Measurements from ENCODE around the gene CACNA1G.

Gene CACNA1G

DNA sequence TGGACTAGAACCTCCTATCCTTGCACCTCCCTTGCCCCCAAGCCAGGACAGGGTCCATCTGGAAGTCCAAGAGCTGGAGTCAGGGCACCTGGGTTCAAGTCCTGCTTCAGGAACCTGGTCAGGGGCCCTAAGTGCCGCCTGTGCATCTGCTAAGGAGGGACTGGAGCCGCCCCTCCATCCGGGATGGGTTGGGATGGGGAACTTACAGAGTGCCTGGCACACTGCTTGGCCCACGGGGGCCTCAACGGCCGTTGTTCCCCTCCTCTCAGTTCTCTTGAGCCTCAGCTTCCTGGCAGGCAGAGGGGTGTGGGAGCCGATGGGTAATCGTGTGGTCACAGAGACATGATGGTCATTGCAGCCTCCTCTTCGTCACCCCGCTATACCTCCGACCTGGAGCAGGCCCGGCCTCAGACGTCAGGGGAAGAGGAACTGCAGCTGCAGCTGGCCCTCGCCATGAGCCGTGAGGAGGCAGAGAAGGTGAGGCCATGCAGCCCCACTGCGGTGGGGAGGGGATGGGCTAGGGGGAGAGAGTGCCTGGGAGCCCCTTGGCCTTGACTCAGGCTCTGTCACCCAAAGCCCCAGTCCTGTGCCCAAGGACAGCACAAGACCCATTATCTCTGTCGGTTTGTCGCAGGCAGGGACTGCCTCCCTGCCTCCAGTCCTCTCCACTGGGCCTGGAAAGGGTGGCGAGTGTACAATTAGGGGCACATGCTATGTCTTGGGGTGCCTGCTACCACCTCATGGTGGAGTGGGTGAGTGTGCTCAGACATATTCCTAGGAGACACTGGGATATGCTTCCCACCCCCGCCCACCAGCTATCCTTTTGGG is 22.6 kb upstream of the CACNA1G start:
- TF ChIP-seq GATA2 (IDR thresholded peaks at IDR 0.05; ENCODE audit: low read depth, low read length) (no peak), GATA3 (IDR thresholded peaks at IDR 0.05; ENCODE audit: low read depth, low read length) (no peak)

DNA sequence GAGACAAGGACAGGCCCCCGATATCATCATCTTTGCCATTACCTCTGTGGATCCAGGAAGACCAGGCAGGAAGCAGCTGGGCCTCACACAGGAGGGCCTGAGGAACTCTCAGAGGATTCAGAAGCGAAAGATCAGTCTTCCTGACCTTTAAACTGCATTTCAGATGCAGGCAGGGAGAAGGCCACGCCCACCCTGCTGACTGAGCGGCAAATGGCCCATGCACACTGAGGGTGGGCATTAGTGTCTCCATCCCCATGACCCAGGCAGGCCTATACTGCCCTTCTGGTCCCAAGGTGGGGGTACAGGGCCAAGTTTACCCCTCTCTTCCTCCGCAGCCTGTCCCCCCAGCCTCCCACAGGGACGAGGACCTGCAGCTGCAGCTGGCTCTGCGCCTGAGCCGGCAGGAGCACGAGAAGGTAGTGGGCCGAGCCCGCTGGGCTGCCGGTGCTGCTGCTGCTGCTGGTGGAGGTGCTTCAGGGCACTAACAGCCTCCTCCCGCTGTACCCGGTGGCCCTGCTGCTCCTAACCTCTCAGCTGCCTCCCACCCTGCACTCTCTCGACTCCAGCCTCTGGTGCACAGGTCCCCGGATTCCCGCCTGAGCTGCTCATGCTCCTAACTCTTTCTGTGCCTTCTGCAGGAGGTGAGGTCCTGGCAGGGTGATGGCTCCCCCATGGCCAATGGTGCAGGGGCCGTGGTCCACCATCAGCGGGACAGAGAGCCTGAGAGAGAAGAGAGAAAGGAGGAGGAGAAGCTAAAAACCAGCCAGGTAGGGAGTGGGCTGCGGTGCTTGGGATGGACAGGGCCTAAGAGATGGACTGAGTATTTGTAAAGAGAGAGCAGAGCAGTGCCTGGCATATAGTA is 21.7 kb upstream of the CACNA1G start:
- no peak for TF ChIP-seq GATA2 (IDR thresholded peaks at IDR 0.05; ENCODE audit: low read depth, low read length)
- TF ChIP-seq GATA3 (IDR thresholded peaks at IDR 0.05; ENCODE audit: low read depth, low read length) = no peak

DNA sequence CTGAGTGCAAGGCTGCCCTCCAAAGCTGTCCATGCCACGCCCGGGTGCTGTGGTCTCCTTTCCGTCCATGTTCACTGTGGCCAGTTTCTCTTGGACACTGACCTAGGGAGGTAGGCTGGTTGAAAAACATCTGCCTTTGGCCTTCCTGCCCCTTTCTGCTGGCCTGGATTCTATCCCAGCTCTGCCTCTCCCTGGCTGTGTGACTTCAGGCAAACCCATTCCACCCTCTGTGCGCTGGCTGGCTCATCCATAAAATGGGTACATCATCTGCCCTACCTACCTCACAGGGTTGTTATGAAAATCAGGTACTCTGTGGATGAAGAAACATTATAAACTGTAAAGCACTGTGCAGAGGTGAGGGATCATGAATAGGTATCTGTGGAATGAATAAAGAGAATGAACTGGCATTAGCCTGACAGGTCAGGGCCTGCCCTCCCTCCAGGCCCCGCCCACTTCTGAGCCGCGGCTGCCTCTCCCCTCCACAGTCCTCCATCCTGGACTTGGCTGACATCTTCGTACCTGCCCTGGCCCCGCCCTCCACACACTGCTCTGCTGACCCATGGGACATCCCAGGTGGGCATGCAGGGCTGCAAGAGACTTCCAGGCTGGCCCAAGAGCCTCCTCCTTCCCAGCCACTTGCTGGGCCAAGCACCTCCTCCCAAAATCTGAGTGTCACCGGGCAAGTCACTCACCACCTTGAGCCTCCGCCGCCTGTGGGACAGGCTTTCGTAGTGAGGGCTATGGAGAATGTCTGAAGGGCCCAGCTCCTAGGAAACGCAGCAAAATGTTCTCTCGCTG is 20.6 kb upstream of the CACNA1G start:
- TF ChIP-seq GATA3 (IDR thresholded peaks at IDR 0.05; ENCODE audit: low read depth, low read length) = no peak
- TF ChIP-seq GATA2 (IDR thresholded peaks at IDR 0.05; ENCODE audit: low read depth, low read length) = no peak

DNA sequence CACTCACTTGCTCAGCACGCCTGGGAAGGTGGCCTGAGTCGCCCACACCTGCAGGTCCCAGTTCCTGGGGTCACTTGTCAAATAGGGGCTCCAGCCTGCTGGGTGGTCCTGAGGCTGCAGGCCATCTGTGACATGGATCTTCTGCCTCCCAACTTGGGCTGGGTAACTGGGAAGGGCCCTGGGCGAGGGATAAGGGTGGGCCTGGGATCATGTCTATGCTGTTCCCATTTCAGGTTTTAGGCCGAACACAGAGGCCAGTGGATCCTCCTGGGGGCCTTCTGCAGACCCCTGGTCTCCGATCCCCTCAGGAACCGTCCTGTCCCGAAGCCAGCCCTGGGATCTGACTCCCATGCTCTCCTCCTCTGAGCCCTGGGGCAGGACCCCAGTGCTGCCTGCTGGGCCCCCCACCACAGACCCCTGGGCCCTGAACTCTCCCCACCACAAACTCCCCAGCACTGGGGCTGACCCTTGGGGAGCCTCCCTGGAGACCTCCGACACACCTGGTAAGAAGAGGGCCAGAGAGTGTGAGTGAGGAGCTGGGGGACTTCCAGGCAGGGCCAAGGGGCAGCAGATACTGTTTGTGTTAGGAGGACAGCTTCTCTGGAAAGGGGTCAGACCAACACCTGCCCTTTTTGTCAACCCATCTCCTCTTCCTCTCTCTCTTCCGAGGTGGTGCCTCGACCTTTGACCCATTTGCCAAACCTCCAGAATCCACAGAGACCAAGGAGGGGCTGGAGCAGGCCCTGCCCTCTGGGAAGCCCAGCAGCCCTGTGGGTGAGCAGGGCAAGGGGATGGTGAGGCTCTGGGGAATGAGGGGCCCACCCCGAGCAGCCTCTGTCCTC is 19.7 kb upstream of the CACNA1G start:
- TF ChIP-seq GATA2 (IDR thresholded peaks at IDR 0.05; ENCODE audit: low read depth, low read length) = no peak
- TF ChIP-seq GATA3 (IDR thresholded peaks at IDR 0.05; ENCODE audit: low read depth, low read length) = no peak

DNA sequence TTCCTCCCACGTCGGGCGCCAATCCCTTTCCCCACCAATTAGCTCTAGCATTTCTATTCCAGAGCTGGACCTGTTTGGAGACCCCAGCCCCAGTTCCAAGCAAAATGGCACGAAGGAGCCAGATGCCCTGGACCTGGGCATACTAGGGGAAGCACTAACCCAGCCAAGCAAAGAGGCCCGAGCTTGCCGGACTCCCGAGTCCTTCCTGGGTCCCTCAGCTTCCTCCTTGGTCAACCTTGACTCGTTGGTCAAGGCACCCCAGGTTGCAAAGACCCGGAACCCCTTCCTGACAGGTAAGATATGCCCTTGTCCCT is 19.2 kb upstream of the CACNA1G start:
- no peak for TF ChIP-seq GATA2 (IDR thresholded peaks at IDR 0.05; ENCODE audit: low read depth, low read length)
- TF ChIP-seq GATA3 (IDR thresholded peaks at IDR 0.05; ENCODE audit: low read depth, low read length) = no peak

DNA sequence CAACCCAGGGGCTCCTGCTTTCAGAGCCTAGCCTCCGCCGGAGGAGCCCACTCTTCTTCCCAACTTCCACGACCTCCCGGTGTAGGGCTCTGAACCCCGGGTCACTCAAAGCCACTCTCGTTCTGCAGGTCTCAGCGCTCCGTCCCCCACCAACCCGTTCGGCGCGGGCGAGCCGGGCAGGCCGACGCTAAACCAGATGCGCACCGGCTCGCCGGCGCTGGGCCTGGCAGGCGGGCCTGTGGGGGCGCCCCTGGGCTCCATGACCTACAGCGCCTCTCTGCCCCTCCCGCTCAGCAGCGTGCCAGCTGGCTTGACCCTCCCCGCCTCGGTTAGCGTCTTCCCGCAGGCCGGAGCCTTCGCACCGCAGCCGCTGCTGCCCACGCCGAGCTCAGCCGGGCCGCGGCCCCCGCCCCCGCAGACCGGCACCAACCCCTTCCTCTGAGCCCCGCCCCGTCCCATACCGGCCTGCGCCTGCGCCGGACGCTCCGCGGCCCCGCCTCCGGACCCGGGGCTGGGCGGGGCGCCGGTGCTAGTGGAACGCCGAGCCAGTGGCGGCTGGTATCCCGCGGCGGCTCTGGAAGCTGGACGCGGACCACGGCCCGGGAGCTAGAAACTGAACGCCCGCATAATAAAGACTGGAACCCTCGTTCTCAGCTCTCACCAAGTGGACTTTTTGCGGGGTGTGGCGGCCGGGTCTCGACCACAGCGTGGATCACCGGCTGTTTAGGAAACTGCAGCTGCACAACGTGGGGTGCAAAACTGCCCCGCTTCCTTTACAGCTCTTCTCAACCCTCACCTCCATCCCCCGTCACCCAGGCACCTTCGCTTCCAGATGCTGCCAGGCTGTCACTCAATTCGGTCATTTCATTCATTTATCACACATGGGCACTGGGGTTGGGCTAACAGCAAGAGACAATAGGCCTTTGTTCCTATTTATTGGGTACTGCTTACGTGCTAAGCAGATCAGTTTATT is 18.5 kb upstream of the CACNA1G start:
- TF ChIP-seq GATA3 (IDR thresholded peaks at IDR 0.05; ENCODE audit: low read depth, low read length) = no peak
- no peak; the same call in 1 of the 2 replicates for TF ChIP-seq GATA2 (IDR thresholded peaks at IDR 0.05; ENCODE audit: low read depth, low read length)

DNA sequence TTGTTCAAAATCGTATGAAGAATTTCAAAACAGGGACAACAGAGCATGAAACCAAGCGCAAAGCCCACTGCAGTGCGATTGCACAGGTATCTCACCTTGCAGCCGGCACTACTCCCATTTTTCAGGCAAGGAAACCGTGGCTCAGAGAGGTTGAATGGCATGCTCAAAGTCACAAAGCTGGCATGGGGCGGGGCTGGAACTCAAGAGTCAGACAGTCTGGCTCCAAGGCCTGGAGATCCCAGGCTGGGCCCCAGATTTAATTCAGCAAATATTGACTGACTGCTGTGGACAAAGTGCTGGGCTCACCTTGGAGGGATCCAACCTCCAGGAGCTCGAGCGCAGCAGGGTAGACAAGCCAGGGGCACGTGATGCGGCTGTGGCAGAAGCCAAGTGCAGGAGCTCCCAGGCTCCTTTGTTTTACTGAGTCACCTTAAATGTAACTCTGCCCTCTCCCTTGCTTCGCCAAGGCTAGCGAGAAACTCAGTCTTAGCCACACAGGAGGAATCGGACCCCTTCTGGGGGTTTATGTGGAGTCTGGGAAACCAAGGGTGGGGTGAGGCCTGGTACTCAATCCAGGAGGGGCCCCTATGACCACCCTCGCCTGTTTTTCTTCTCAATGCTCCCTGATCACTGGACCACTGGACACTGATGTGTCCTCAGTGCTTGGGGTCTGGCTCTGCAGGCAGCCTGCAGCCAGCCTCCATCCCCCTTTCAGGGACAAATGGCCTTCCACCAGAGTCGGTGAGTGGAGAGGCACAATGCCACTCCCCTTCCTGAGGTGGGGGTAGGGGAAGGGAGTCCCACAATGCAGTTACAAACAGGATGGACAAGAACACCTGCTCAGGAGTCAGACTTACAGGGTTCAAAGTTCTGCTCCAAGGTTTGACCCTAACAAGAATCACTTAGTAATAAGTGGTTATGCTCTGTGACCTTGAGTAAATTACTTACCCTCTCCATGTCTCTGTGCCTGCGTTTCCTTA is 17.4 kb upstream of the CACNA1G start:
- TF ChIP-seq GATA2 (IDR thresholded peaks at IDR 0.05; ENCODE audit: low read depth, low read length) = no peak
- no peak for TF ChIP-seq GATA3 (IDR thresholded peaks at IDR 0.05; ENCODE audit: low read depth, low read length)

DNA sequence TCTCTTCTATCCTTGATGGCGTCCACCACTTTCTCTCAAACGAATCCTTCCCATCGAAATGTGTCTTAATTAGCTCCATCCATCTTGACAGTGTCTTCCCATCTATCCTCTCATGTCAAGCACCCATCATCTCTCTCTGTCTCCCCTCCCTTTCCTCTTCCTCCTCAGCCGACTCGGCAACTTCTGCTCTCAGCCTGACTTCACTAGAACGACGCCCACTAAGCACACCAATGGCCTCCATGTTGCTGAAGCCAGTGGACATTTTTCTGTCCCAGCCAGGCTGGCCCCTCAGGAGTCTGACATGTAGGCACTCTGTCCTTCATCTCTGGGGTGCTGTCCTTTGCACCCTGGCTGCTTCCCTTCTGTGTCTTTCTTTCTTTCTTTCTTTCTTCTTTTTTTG is 16.0 kb upstream of the CACNA1G start:
- no peak for TF ChIP-seq GATA3 (IDR thresholded peaks at IDR 0.05; ENCODE audit: low read depth, low read length)

DNA sequence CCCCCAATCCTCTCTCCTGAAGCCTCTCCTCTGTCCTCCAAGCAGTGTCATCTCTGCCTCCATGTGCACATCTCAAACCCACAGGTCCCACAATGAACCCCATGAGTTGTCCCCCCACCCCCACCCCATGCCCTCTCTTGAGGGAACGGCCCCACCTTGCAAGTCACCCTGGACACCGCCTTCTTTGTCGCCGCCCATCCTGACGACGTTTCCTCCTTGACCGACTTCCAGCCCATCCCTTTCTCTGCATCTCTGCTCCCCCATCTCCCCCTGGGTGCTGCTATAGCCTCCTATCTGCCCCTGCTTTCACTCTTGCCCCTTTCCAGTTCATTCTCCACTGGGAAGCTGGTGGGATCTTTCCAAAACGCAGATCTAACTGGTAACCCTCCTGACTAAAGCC is 15.2 kb upstream of the CACNA1G start:
- TF ChIP-seq GATA2 (IDR thresholded peaks at IDR 0.05; ENCODE audit: low read depth, low read length) = no peak
- TF ChIP-seq GATA3 (IDR thresholded peaks at IDR 0.05; ENCODE audit: low read depth, low read length) = no peak

DNA sequence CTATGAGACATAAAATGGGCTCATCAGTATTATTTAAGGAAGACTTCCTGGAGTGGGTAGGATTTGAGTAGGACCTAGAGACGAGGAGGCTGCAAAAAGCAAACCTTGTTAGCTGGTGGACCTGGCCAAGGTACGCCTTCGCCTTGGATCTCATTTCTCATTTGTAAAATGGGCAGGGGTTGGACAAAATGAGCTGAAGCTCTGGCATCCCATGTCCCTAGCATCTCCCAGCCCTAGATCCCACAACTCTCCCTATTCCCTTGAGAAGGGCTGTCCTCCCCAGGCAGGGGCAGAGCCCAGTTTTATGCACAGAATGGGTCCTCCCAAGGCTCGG is 13.8 kb upstream of the CACNA1G start:
- TF ChIP-seq GATA2 (IDR thresholded peaks at IDR 0.05; ENCODE audit: low read depth, low read length) (no peak), GATA3 (IDR thresholded peaks at IDR 0.05; ENCODE audit: low read depth, low read length) (no peak)

DNA sequence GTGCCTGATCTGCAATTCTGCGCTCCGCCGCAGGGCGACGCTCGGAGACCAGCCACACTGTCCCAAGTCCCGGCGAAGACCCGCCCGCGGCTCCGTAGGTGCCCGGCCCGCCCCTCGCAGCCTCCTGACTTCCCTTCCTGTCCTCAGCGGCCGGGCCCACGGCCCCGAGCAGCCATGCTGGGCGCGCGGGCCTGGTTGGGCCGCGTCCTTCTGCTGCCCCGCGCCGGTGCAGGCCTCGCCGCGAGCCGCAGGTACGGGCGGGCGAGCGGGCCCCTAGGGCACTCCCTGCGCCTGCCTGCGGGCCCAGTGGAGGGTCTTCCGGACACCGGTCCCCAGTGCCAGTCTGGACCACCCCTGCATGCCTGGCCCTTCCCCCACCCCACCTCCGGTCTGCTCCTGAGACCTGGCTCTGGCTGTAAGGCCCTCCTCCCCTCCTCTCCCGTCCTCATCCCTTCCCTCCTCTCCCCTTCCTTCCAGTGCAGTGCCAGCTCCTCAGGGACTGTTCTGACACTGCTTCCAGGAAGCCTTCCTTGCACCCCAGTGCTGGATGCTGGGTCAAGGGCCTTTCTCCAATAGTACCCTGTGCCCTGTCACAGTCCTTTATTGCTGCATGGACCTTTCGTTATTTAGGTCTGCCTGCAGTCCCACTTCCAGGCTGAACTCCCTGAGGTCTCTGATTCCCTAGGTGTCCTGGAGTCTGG is 13.3 kb upstream of the CACNA1G start, which contains the start of gene SPATA20:
Gene SPATA20, plus strand, starts transcription at position 140 of the 701 bp plus-strand sequence. Its CDS starts 35 bp downstream, at position 175.
- TF ChIP-seq GATA3 (IDR thresholded peaks at IDR 0.05; ENCODE audit: low read depth, low read length) (no peak), GATA2 (IDR thresholded peaks at IDR 0.05; ENCODE audit: low read depth, low read length) (no peak)

Data from SH-SY5Y (cell line).